GM18508 (cell line): ENCODE results near the gene RNASE11.
A peak's percentile ranks its signal among the peaks of the same experiment; 100 is the strongest.
"Not testable (repeated sequence)": the region's sequence is repeated elsewhere in the genome, so short reads cannot be mapped to it uniquely, and the experiment has no call there.

Experiments
- ATAC-seq: cut with Tn5 transposase; IDR thresholded peaks from one replicate; pipeline ENCODE4 v1.9.1; 2021; ENCODE audit warnings: moderate number of reproducible peaks; ENCODE audit not compliant: insufficient read depth, unreplicated experiment

The RNASE11 gene

DNA sequence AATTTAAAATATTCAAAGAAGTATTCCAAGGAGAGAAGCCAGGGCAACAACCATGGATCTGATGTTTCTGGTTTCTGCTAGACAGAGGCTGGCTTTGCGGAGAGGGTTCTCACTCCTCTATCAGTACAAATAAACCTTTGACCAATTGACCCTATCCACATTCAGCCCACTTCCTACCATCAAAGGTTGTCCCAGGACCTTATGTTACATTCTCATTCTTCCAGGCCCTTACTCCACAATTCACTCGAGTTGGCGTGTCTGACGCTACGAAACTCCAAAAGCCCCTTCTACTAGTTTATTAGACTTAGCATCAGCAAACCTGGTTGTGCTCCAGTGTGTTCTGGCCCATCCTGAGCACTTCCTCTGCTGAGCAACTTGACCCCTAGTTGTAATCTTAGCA lies 28.2 kb upstream of the RNASE11 start:
- ATAC-seq: no peak

DNA sequence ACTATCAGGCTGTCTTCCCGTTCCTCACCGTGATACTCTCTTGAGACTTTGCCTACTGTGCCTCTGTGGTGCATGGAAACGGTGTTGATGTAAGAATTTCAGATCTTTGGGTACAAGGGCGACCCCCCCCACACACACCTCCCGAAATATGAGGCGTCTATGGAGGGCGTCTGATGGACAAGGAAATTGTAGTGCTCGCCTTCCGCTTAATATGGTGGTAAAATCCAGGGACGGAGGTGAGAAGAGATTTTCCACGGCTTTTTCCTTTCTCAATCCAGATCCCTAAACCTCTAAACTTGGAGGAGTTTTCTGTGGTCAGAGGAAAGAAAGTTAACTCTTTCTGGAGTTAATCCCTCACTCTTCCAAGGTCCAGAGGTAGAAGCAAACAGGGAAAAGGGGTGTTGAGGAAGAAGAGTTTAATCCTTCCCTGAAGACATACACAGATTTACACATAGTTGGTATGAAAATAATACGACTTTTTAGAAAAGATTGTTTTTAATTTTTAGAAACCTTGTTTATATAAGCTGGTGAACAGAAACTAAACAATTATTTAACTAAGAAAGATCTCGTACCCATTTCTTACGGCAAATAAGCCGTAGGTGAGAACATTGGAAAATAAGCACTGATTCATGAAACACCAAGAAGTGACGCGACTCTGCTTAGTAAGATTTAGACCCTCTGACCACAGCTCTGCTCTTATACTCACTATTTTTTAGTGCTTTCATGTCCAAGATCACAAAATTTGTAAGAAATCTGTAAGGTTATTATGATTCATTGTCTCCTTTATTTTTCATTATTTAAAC lies 26.4 kb upstream of the RNASE11 start:
- no peak for ATAC-seq

DNA sequence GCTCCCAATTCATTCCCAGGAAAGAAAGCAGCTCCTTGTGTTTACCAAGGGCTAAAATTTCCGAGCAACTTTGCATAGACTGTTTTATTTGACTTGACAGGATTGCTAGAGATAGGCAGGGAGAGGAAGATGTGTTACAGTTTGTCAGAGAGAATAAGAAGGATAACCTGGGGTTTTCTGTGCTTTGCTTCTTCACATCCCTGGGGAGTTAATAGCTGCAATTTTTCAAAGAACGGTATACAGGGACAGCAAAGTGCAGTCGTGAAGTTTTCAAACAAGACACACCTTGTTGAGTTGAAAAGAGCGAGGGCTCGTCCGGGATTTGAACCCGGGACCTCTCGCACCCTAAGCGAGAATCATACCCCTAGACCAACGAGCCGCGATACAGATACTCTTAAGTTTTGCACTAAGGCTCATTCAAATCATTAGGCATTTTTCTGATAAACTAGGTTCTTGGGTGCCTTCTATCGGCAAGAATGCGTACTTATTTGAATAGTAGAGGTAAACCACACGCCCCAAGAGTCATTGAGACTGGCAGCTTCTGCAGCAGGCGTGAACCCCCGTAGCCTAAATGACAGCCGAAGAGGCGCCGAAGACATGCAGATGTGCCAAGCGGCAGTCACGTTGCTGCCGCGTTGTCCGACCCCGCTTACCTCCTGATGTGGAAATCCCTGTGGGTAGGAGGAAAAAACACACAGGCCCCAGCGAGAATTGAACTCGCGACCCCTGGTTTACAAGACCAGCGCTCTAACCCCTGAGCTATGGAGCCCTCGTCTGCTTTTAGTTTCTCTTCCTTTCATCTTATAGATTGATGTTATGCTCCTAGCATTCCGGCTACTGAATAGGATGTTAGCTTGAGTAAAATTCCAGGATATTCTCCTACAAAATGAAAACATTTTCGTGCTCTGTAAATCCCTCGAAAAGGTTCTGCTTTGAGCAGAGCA lies 25.6 kb upstream of the RNASE11 start:
- peak; percentile 48 for ATAC-seq

DNA sequence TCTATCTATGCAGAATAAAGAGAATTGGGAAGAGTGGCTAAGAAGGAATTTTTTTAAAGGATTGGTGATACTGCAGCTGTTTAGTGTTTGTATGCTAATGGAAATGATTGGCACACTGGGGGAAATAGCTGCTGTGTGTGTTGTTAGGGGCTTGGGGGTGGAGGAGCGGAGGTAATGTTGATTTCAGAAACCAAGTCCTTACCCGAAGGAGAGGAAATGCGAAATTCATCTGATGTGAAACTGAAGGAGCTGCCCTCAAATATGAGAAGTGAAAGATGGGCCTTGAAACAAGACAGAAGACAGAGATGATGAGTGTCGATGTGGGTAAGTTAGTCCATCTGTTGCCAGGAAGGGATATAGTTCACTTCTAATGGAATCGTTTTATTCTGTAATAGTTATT lies 24.6 kb upstream of the RNASE11 start:
- ATAC-seq: no peak

DNA sequence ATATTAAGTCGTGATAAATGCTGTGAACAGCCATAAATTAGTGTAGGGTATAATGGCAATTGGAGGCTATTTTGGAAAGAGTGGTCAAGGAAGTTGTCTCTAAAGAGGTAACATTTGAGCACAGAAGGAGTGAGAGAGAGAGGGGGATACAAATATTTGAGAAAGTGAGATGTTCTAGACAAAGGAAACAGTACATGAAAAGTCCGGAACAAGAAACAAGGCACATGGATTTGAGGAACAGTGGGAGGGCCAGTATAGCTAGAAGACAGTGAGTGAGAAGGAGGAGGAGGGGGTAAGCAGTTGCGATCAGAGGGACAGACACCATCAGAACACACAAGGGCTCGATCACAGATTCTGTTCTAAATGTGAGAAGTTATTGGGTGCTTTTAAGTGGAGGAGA lies 23.5 kb upstream of the RNASE11 start:
- no peak for ATAC-seq

DNA sequence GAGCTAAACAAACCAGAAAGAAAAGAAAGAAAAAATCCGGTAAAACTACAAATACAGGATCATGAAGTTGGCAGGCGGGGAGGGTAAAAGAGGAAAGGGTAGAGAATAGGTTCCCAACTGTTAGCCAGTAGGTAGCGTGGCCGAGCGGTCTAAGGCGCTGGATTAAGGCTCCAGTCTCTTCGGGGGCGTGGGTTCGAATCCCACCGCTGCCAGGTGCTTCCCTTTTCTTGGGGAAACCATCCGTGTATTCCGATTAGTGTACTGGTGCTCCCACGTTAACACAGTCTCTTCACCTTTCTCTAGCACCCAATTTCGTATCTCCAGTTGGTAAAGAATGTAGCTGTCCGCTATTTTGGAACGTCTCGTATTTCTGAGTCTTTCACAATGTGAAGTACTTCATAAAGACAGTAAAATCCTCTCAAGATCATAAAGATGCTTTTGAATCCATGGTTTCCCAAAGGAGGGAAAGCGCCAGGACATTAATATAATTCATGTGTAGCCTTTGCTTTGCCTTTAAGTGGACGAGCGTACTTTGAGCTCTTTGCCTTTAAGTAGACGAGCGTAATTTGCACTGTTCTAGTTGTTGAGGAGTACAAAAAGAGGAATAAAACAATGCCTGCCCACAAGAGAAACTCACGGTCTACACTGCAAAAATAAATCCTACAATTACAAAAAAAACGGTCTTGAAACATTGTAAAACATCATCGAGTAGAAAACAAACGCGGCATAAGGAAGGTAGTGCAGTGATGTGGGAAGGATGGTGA lies 22.4 kb upstream of the RNASE11 start:
- ATAC-seq: no peak

DNA sequence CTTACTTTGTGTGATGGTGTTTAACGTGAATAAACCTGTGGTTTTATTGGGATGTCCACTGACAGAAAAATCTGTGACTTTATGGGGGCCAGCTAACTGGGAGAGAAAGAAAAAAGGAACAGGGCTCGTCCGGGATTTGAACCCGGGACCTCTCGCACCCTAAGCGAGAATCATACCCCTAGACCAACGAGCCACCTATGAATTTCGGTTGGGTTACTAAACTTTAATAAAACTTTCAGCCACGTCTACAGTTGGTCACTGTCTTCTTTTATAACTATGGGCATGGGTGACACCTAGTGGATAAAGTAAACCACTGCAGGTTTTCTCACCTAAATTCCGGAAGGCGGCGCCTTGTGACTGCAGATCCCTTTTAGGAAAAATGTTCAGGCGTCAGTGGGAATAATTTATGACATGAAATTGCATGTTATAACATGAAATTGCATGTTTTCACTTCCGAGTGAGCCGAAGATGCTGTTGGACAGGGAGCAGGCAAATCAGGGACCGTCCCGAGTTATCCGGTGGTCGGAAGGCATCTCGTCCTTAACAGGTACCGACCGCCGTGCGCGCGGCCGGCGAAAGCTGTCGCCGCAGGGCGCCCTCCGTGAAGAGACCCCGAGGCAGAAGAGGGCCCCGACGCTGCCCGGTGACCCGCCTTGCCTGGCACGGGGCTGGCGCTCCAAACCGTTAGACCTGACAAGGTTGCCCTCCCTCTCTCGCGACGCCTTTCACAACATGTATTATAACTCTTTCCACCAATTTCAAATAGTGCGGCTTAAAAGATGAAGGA lies 21.6 kb upstream of the RNASE11 start:
- ATAC-seq: no peak

DNA sequence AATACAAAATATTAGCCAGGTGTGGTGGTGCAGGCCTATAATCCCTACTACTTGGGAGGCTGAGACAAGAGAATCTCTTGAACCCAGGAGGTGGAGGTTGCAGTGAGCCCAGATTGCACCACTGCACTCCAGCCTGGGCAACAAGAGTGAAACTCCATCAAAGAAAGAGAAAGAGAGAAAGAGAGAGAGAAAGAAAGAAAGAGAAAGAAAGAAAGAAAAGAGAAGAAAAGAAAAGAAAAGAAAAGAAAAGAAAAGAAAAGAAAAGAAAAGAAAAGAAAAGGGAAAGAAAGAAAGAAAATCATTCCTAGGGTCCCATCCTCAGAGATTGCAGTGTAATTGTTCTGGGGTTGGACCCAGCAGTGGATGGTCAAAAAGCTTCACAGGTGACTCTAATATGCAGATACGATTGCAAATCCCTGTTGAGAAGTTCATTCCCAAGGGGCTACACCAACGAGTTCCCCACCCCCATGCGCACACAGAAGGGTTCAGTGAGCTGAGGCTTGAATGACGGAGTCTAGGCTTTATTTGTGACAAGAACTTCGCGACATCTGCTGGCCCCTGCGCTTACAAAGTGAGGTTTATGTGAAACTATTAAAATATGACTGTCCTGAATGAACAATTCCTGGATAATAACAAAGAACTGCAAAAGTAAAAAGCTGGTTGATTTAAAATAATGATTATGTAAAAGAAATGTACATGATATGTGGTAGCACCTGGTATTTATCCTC lies 20.7 kb upstream of the RNASE11 start:
- ATAC-seq: no peak

DNA sequence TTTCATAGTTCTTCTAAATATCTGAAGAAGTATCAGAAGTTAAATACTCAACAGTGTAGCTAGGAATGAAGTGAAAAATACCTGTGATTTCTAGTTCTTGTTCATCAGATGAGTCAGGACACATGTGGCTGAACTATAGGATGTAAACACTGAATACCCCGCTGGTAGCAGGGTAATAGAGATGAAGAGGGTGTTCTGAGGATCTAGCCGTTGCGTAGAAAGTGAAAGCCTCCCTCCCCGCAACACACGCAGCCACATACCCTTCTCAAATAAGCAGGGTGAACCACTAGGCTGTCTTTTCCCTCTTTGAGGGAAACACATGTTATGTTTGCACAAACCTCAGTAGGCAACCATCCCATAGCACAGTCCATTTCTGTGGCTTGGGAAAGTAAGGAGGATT lies 19.8 kb upstream of the RNASE11 start:
- ATAC-seq: no peak

DNA sequence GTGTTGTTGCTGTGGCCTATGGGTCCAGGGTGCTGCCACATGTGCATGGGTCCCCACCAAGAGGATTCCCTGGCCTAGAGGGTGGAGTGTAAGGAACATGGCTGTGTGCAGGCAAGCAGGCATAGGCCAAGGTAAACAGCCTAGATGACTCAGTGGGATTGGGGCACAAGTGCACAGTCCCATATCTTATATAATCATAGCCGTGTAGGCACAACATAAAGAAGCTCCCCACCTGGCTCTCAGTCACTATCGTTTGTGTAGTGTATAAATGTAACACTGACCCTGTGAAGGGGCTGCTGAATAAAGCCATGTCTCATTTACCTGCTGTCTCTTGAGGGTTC lies 19.1 kb upstream of the RNASE11 start:
- ATAC-seq: no peak

DNA sequence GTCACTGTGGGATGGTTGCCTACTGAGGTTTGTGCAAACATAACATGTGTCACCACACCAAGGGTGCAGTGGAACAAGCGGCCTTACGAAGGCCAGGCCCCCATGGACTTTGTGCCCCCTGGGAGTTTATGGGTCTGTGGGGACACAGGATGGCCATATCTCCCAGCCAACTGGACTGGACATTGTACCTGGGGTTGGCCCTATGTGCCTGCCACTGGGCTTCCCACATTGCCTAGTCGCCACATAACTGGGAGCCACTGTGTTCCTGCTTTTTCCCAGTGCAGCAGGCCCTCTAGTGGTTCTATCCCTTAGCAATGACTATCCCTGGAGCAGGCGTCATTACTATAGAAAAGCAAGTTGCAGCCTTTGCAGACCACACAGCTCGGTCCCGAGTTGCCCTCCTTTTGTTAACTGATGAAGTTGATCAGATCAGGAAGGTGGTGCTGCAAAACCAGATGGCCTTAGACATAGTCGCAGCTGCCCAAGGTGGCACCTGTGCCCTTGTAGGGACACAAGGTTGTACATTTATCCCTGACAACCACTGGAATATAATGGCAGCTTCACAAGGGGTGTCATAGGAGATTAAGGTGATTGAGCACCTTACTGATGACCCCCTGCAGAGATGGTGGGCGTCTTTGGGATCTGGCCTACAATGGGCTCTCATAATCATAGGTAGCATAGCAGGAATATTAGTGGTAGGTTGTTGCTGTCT lies 18.5 kb upstream of the RNASE11 start:
- no peak for ATAC-seq

DNA sequence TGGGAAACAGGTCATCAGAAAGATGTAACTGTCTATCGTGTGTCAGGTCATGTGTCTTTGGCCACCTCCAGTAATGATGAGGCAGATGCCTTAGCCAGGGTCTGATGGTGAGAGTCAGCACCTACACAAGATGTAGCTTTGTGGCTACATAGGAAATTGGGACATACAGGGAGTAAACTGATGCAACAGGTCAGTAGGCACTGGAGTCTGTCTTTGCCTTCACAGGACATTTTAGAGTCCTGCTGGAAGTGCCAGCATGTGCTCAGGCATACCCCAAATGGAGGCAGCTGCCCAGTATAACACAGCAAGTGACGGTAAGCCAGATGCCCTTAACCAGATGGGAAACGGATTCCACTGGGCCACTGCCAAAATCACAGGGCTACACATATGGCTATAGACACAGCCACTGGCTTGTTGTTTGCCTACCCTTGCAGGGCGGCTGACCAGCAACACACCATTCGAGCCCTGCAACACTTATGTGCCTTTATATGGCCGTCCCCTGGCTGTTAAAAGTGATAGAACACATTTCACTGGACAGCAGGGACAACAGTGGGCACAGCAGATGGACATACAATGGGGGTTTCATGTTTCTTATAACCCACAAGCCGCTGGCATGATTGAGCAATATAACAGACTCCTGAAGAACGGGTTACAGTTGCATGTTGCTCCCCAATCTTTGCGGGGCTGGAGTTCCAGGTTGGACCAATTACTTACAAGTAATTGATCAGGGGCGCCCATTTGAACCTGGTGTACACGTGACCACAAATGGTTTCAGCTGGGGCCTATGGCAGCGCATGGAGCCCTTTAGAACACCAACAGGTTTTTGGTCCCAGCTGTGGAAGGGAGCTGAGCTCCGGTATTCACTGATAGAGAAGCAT lies 16.3 kb upstream of the RNASE11 start:
- no peak for ATAC-seq

DNA sequence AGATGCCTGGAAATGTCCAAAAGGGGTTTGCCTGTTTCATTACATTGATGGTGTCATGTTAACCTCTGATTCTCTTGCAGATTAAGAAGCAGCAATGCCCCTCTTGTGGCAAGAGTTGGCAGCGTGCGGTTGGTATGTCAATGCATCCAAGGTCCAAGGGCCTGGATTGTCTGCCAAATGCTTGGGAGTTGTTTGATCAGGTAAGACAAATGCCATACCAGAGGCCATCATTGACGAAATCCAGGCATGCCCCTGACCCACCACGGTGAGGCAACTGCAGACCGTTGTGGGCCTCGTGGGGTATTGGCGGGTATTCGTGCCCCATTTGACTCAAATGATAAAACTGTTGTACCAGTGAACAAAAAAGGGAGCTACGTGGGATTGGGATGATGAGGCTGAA lies 14.8 kb upstream of the RNASE11 start:
- ATAC-seq: no peak

DNA sequence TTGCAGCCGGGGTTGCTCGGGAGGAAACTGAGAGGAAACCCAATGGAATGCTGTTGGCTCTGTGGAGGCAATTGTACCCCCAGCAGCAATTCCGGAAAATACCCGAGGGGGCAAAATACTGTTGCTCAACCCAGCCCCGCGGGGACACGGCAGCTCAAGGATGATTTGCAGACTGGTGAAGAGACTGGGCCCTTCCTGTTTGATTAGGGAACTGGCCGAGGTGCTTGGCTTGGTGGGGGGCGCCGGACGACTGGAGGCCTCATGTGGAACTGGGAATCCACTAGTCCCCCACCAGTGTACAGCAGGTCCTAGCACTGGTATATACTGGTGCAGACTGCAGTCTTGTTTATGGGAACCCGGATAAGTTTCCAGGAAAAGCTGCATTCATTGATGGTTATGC lies 13.7 kb upstream of the RNASE11 start:
- ATAC-seq: no peak

DNA sequence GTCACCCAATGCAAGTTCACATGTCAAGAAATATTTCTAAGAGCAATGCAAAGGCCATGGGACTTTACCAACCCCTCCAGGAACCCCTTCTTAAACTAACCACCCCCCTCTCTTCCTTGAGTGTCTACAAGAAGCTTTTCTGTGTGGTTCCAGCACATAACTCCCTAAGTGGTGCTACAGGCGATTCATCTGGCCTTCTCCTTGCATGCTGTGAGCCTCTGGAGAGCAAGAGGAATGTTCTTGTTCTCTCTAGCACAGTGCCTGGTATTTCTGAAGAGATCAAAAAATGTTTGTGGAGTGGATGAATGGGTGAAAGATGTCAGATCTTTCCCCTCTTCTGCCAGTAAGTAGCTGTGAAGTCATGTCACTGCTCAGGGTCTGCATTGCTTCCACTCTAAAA lies 9.3 kb upstream of the RNASE11 start:
- ATAC-seq: no peak

DNA sequence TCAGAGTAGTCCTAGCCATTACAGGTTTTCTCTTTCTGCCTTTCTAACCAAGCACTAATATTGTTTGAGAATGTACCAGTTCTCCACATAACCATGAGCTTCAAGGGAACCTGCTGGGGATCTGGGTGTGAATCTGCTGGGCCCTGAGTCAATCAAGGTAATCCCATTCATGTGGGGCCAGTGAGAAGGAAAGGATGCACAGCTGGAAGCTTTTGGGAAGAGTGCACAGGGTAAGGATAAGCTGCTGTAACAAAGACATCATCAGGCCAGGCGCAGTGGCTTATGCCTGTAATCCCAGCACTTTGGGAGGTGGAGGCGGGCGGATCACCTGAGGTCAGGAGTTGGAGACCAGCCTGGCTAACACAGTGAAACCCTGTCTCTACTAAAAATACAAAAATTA lies 7.9 kb upstream of the RNASE11 start:
- ATAC-seq: not testable (repeated sequence)

DNA sequence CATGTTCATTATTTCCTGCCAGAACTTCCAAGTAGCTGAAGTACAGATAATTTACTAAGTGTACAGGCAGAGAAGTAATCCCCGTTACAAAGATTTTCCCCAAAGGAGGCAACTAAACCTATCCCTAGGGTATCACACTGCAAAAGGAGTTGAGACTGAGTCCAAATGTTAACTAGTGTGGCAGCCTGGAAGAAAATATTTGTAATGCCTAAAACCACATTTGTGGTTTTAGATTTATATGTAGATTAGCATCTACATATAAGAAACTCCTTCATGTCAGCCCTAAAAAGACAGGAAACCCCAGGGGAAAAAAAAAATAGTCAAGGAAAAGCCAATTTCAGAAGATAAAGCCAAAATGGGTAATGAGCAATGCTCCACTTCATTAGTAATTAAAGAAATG lies 4.8 kb upstream of the RNASE11 start:
- ATAC-seq: no peak

DNA sequence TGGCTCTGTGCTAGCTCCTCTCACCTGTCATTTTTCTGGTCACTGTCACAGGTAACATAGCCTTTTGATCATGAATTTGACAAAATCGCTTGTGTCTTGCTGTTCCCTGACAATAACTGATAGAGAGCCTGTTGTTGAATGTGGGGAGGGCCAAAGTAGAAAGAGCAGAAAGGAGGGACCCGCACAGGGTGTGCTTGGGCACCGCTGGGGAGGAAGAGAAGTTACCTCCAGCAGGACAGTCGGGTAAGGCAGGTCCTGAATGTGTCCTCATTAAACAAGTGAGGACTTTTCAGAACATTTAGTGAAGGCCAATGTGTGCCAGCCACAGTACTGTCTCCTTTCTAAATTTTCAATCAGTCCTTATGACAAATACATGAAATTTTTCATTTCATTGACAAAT lies 3.4 kb upstream of the RNASE11 start, which contains the start of gene RNASE12:
Gene RNASE12, minus strand, starts transcription at position 142 of the 400 bp plus-strand sequence. CDS start 653 bp downstream, outside the sequence.
- ATAC-seq: no peak
